HK-2 (cell line): ENCODE data around the gene PTPRN2.
"Not testable (repeated sequence)": the region's sequence is repeated elsewhere in the genome, so short reads cannot be mapped to it uniquely, and the experiment has no call there.

Experiments used
- DNase-seq: peaks from one replicate; pipeline ENCODE4 v3.0.0-alpha.2; 2018; ENCODE audit not compliant: unreplicated experiment

PTPRN2 gene

DNA sequence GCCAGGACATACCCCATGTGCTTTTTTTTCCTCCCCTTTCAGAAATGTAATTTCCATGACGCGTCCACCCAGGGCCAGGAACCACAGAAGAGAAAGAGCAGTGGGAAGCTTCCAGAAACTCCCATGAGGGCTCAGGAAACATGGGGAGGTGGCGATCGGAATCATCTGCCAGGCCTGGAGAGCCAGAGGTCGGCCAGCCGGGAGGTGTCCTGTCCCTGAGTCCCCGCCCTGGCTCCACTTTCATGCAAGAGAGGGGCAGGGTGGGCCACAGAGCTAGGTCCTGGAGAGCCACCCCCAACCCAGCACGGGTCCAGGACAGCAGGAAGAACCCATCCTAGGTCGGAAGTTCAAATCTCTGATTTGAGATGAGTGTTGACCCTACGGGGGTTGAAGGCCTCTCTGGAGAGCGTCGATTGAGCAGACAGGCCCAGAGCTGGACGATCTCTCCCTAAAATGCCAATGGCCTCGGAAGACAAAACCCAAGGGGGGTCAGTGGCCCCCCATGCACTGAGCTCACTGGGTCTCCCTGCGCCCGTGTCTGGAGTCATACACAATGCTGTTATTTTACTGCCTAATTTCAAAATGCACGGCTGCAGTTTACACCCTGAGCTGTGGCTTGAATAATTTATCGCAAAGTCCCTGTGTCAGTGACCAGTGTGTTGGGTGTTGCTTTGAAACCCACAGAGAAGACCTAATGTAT, 594.1 kb downstream of the PTPRN2 start:
- DNase-seq: no peak

DNA sequence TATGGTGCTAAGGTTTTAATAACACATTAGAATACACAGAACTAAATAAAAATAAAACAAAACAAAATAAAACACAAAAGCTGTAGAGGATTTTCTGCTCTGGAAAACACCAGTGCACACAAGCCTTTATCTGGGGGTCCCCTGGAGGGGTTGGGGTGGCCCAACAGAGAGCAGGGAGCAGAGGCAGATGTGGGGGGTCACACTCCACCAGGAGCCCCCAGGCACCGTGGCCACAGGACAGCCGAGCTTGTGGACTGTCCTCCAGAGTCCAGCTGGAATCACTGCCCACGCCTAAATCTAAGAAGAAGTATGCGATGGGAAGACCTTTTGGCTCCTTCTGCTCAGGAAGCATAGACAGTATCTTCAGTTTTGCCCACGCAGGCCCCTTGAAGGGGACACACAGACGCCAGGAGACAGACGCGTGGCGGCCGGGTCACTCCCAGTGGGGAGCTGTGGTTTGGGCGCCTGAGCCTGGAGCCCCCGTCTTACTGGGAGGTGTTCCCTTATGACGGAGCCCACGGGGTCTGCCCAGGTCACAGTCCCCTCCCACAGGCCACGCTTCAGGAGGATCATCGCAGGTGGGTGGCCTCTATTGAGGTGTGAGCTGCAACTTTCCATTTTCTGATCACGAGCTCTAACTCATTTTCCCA, 595.0 kb downstream of the PTPRN2 start:
- no peak for DNase-seq

DNA sequence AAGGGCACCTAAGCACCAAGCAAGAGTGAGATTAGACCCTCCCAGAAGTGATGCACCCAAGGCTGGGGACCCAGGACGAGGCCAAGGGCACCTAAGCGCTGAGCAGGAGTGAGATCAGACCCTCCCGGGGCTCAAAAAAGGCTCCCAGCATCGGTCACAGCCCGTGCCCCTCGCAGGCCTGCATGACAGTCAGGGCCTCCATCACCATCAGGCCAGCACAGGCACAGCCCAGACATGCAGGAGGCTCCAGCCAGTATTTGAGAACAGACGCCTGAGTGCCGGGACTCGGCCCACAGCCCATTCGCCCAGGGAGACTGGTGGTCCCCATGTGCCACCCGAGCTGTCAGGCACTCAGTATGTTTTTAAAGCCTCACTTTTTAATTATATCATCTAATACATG, 595.9 kb downstream of the PTPRN2 start:
- DNase-seq: no peak

DNA sequence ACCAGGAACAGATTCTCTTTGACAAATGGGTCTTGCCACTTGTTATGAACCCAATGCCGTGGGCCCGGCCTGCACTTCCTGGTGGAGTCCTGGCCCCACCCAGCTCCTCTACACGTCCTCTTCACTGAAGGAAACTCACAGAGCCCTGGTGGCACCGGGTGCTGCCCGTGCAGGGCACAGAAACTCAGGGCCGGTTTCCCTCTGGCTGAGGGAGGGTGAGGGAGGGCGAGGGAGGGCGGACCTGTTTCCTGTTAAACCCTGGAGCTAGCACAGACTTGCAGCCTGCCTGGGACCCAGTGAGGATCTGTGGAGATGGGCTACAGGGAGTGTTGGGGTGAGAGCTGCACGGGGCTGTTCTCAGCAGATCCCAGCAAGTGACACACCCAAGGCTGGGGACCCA, 596.3 kb downstream of the PTPRN2 start:
- no peak for DNase-seq

DNA sequence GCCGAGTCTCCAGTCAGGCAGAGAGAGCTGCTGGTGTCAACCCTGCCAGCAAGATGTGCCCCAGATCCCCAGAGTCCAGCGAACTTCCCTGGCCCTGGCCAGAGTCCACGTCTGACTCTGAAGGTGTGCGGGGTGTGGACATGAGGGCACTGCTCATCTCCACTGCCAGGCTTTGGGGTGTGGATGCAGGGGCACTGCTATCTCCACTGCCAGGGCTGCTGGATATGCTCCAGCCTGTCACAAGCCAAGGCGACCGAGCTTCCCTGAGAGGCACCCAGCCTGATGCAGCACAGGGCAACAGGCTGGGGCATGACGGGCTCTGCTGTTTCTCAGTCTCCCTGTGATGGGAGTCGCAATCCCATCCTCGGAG, 596.8 kb downstream of the PTPRN2 start:
- DNase-seq: no peak

DNA sequence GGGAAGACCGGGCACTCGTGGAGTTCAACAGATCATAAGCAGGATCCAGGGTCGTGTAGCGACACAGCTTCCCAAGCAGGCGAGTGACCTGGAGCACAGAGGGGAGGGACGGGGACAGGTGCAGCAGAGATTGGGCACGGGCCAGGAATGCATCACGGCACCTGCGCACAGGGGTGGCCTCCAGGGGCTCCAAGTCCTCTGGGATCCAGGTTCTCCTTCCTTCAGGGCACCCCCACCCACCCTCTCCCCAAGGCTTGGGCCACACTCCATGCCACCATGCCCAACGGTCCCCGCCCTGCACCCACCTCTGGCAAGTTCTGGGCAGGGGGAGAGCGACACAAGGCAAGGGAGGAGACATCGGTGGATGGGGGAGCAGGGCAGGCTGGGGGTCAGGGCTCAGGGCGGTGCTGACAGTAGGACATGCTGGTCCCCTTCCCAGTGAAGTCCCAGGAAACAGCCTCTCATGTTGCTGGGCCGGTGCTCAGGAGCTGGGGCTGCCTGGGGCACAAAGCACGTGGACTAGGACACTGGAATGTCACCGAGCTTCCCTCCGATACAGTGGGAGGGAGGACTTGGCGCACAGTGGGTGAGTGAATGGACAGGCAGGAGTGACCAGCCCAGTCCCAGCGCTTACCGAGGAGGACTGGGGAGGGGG, 597.3 kb downstream of the PTPRN2 start:
- DNase-seq: no peak

DNA sequence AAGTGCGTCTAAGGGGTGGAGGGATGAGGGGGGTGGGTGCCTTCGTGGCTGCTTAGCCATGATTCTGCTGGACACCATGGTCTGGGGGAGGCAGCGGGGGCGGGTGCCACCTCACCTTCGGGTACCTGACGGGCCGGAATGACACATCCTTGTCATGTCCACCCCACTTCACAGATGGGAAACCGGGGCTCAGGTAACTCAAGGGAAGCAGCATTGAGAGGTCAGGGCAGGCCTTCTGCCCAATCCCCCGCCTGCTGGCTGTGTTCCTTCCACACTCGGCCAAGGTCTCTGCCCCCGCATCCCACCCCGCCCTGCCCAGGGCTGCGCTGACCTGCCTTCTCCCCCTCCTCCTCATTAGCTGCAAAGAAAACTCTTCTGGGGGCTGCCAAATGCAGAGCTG, 598.0 kb downstream of the PTPRN2 start:
- no peak for DNase-seq

DNA sequence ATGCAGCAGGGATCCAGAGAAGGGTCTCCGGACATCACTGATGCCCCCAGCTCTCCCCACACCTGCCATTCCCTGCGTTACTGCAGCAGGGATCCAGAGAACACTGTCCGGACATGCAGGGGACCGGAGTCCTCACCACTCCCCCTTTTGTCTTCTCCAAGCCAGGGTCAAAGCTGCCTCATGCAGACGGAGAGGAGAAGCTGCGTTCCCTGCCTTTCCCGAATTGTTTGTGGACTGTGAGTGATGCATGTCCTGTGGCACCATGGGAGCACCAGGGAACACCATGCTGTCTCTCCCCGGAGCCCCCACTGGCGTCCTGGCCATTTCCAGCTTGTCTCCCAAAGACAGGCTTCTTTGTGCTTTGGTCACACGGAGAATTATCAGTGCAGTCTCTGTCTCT, 599.7 kb downstream of the PTPRN2 start:
- no peak for DNase-seq

DNA sequence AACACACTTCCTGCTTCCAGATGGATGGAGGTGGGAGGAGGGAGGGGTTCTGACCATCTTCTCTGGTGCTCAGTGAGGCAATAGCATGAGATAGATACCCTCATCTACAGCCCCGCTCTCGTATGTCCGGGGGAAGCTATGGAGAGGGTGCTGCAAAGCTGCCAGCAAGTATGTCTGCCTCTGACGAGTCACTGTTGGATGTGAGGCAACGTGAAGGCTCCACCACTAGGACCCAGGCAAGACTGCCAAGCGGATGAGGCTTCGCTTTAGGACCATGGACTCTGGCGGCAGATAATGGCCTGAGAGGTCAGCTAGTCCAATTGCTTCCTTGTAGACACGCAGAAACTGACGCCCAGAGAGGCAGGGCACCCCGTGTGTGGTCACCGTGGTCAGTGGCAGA, 601.6 kb downstream of the PTPRN2 start:
- no peak for DNase-seq

DNA sequence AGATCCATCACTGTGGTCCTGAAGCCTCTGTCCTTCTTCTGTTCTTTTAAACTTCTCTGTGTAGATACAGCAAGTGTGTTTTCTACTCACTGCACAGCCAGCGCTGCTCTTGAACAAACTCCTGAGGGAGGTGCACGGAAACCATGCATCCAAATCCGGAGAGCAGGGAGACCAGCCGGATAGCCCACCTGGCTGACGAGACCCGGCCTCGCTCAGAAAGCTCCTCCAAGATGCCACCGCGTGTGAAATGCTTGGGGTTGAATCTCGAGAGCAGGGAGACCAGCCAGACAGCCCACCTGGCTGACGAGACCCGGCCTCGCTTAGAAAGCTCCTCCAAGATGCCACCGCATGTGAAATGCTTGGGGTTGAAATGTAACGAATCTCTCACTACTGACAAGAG, 602.0 kb downstream of the PTPRN2 start:
- no peak for DNase-seq

DNA sequence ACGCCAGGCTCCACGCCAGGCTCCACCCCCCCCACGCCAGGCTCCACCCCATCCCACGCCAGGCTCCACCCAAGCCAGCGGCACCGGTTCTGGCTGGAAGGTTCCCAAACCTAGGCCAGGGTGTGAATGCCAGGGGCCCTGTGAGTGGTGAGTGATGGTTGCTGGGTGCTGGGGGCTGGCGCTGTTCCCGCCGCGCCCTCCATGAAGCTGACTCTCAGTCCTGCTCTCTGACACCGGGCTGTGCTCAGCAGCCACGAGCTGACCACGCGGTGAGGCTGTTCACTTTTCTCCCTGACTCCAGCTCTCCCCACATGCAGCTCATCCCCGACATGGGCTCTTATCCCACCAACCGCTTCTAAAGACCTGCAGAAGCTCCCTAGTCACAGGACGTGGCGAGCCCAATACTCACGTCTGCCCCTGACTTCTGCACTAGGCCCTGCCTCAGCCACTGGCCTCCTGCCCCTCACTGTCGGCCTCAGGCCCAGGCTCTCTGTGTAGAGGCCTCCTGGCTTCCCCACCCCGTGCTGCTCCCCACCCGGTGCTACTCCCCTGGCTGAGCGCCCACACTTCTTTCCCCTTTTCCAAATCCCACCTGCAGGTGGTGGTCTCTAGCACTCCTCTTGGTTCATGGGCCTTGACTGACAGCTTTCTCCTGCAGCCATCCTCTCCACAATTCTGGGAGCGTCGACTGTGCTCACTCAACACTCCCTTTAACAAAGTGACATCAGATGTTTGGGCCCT, 603.0 kb downstream of the PTPRN2 start:
- no peak for DNase-seq

DNA sequence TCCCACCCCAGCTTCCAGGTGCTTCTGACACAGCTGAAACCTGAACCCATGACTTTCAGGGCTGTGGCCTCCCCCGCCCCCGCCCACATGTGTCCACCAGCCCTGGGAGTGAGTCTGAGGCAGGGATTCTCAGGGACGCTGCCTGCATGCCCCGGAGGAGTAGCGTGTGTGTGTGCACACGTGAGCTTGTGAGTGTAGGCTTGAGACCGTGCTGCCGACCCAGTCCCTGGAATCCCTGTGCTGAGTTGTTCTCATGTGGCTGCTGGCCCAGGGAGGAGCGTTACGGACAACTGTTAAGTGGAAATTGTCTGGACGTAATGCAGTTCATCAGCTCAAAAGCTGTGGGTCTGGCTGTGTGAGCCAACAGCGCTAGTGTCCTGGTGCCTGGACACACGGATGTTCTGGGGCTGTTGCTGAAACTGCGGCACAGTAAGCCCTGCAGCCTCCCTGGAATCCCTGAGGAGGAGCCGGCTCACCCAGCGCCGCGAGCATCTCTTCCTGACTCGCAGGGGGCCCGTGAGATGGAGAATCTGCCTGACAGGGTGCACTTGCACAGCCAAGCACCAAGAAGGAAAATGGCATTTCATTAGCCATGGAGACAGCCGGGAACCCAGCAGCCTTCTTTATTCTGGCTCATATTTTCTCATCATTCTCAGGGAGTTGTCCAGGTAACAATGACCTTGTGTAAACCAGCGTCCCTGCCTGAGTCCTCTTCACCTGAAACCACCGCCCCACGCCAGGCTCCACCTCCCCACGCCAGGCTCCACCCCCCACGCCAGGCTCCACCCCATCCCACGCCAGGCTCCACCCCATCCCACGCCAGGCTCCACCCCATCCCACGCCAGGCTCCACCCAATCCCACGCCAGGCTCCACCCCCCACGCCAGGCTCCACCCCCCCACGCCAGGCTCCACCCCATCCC, 603.9 kb downstream of the PTPRN2 start:
- no peak for DNase-seq

DNA sequence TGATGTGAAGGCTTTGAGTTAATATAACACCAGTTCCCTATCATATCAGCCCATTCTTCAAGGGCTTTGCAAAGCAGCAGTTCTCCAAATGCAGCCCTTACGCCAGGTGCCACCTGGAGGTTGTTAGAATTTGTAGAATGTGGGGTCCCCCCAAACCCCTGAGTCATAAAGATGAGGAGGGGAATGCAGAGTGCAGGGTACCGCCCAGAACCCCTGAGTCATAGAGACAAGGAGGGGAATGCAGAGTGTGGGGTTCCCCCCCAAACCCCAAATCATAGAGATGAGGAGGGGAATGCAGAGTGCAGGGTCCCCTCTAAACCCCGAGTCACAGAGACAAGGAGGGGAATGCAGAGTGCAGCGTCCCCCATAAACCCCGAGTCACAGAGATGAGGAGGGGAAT, 605.8 kb downstream of the PTPRN2 start:
- DNase-seq: no peak

DNA sequence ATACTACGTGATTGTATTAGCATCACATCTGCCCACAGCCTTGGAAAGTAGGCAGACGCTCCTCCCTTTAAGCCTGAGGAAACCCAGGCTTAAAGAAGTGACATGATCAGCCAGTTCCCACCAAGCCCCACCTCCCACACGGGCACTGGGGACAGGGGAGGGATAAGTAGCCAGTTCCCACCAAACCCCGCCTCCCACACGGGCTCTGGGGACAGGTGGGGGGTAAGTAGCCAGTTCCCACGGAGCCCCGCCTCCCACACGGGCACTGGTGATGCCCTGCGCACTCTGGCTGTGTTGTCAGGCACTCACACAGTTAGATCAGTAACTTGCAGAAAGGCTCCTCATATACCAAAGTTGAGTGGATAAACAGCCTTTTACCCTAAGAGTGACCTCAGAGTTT, 606.8 kb downstream of the PTPRN2 start:
- DNase-seq: no peak

DNA sequence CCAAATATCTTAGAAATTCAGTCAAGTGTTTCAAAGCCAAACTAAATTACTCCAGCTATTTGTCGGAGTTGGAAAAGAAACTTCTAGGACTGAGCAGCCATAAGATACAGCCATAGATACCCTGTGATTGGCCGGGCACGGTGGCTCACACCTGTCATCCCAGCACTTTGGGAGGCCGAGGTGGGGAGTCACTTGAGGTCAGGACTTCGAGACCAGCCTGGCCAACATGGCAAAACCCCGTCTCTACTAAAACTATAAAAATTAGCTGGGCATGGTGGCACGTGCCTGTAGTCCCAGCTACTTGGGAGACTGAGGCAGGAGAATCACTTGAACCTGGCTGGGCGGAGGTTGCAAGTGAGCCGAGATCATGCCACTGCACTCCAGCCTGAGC, 607.3 kb downstream of the PTPRN2 start:
- not testable (repeated sequence) for DNase-seq

DNA sequence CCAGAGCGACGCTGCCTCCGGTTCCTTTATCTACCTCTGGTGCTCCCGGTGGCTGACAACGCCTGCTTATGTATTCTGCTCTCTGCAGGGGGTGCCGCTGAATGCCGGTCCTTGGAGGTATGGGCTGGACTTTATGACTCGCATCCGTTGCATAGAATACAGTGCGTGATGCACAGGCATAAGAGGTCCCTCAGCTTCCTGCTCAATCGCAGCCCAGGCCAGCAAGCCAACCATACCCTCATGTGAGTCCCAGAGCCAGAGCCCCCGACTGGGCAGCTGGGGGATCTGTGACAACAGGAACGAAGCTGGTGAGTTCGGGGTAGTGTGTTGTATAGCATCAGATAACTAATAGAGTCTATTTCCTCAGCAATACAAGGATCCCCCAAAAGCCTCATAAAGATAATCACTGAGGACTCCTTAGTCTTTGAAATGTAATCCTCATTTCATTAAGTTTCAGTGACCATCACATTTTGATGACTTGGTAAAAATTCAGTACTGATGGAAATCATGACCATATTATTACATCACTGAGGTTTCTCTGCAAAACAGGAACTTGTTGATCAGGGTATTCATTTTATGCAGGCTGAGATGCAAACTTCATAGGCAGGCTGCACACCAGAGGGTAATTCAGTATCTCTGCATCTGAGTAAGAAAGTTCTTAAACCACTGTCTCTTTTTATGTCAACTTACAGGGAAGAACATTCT, 607.8 kb downstream of the PTPRN2 start:
- DNase-seq: no peak

DNA sequence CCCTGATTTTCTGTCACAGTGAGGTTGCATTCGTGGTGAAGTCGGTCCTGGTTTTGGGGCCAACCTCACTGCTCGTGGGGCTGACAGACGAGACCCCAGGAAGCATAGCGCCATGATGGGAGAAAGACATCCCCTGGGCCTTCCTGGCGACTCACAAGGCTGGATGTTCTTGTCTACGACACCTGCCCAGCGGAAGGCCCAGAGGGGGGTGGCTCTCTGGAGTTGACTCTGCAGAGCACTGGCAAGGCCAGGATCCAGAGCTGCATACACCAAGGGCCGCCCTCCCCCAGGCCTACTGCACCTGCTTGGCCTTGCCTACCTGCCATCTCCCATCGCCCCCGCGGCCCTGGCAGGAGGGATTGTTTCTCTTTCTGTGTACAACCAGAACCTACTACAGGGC, 608.9 kb downstream of the PTPRN2 start:
- no peak for DNase-seq

DNA sequence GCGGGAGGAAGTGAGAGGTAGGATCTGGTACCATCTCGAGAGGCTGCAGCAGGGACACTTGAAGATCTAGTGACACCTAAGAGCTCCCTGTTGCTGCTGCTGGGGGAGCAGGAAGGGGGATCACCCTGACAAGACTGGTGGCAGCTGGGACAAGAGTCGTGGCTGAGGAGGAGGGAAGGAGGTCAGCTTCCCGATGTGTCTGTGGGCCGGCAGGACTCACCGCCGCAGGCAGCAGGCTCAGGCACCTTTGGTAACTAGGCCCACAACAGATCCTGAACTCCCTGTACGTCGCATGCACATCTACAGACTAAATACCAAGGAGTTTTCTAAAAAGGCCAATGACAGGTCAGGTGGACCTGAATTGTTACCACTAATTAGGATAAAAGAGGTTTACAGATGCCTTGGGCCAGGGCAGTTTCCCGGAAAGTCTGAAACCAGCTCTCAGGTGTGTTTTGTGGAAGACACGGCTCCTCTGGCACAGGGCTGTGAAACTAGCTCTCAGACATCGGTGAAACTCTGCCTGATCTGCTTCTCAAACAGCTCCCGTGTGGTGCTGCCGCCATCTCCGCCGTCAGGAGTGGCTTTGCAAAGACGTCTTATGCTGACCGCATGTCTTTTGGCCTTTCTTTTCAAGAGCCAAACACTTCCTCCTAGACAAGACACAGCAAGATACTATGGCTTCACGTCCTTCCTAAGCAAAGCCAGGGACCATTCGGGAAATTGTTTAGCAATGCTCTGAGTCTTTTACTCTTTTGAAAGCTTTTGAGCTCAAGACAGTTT, 609.7 kb downstream of the PTPRN2 start:
- no peak for DNase-seq

DNA sequence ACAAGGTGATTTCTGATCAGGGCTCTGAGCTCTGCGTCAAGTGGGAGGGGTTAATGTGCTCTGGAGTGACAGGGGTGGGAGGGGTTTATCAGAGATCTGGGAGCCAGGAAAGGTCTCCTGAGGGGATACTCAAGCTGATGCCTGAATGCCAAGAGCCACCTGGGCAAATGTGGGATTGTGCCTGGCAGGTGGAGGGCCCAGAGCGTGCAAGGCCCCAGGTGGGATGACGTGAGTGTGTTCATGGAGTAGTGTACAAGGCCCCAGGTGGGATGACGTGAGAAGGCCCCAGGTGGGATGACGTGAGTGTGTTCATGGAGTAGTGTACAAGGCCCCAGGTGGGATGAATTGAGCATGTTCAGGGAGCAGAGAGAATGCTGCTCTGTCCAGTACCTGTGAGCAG, 610.3 kb downstream of the PTPRN2 start:
- DNase-seq: no peak

DNA sequence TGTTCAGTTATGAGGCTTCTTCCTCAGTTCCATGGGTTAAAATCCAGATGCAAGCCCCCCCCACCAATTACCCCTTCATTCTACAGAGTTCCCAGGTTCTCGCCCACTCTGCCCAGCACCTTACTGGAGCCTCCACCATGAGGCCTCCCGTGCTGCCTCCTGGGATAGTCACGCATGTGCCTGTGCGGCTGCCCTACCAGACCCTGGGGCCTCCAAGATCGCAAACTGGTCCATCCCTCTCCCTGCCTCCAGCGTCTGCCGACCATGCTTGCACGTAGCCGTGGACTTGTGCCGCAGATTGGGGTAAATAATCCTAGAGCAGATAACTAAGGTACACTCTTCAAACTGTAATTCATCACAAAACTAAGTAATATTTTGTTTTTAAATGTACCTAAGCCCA, 611.2 kb downstream of the PTPRN2 start:
- DNase-seq: no peak
